AG08396 (cell line): ENCODE measurements around the gene ROPN1B.

Experiments used
- DNase-seq: peaks from one replicate; pipeline ENCODE4 v3.0.0; 2012; ENCODE audit warnings: low spot score, mixed read lengths

The ROPN1B gene

GRCh38 chr3:126031981-126032471 lies 63.0 kb downstream of the ROPN1B start:
- no peak for DNase-seq
